DND-41 (cell line): ENCODE measurements around the gene MICAL3.

ENCODE experiments used
- ATAC-seq: fragments of 200-7000 bp; cut with Tn5 transposase; 3 replicates; pipeline ENCODE4 v1.9.1; 2021; ENCODE audit warnings: low read depth; ENCODE audit not compliant: insufficient read depth
- DNase-seq: peaks from one replicate; pipeline ENCODE4 v3.0.0-alpha.2; 2020
- H2AFZ ChIP-seq: 2 replicates; pipeline ENCODE4 v1.6.0; 2012; ENCODE audit warnings: low read depth, low read length
- H3K27ac ChIP-seq: 2 replicates; pipeline ENCODE4 v1.5.1; 2012; ENCODE audit warnings: low read length, inconsistent platforms
- H3K27me3 ChIP-seq: fragments of 200-600 bp; sonication (generic); 2 replicates; pipeline ENCODE4 v1.6.0; 2012; ENCODE audit warnings: low read length, mild to moderate bottlenecking, inconsistent platforms; ENCODE audit not compliant: insufficient read depth, poor library complexity
- H3K36me3 ChIP-seq: 2 replicates; pipeline ENCODE4 v1.5.1; 2012; ENCODE audit warnings: low read length, inconsistent platforms; ENCODE audit not compliant: insufficient read depth
- H3K4me1 ChIP-seq: 2 replicates; pipeline ENCODE4 v1.5.1; 2012; ENCODE audit warnings: mild to moderate bottlenecking, low read length; ENCODE audit not compliant: insufficient read depth
- H3K4me2 ChIP-seq: 2 replicates; pipeline ENCODE4 v1.6.0; 2012; ENCODE audit warnings: mild to moderate bottlenecking, moderate library complexity, low read length, inconsistent platforms; ENCODE audit not compliant: insufficient read depth
- H3K4me3 ChIP-seq, 2 experiments: fragments of 200-600 bp in 1 of 2; shearing (Covaris generic) in 1 of 2; 2 replicates each; pipeline ENCODE4 v1.5.1; 2012 to 2016; ENCODE audit warnings: inconsistent platforms in 2 of 2, low read length in 2 of 2, mild to moderate bottlenecking in 2 of 2, low read depth in 1 of 2, moderate library complexity in 1 of 2
- H3K79me2 ChIP-seq: 2 replicates; pipeline ENCODE4 v1.6.0; 2012; ENCODE audit warnings: low read length, inconsistent platforms; ENCODE audit not compliant: insufficient read depth
- H3K9ac ChIP-seq: 2 replicates; pipeline ENCODE4 v1.6.0; 2012; ENCODE audit warnings: low read depth, mild to moderate bottlenecking, inconsistent platforms, low read length, moderate library complexity
- H3K9me3 ChIP-seq: 2 replicates; pipeline ENCODE4 v1.5.1; 2012; ENCODE audit warnings: low read length, moderate library complexity, mild to moderate bottlenecking, inconsistent platforms; ENCODE audit not compliant: insufficient read depth, severe bottlenecking
- H4K20me1 ChIP-seq: 2 replicates; pipeline ENCODE4 v1.6.0; 2012; ENCODE audit warnings: low read length; ENCODE audit not compliant: insufficient read depth
- EZH2 ChIP-seq: IDR thresholded peaks from 3 replicates; pipeline ENCODE4 v1.6.1; 2012; ENCODE audit warnings: borderline replicate concordance, low read depth, mild to moderate bottlenecking, moderate library complexity, low read length, inconsistent platforms; ENCODE audit not compliant: severe bottlenecking
- TF ChIP-seq, protein P1 (sequence below): IDR thresholded peaks from 2 replicates; pipeline ENCODE4 v1.5.1; 2012; ENCODE audit warnings: borderline replicate concordance, low read length, moderate library complexity, mild to moderate bottlenecking; ENCODE audit not compliant: poor library complexity, severe bottlenecking; ENCODE audit errors: extremely low read depth

MICAL3 gene

DNA sequence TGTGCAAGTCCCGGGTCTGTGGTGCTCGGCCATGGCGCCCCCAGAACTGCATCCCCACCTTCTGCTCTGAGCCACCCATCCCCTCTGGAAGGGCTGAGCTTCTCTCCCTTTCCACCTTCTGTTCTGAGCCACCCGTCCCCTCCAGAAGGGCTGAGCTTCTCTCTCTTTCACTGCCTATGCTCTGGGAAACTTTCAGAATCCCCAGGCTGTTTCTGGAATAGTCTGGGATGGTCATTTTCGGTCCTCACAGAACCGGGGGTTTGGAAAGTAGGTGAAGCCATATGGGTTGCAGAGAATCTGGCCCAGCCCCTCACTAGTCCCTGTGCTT lies 246.7 kb downstream of the MICAL3 start:
- peak overlapping the region; percentile 69 for H3K4me2 ChIP-seq
- peak overlapping the region; percentile 96 for H3K27ac ChIP-seq
- peaks cover 86% of the 10 kb centered on the region for H3K4me1 ChIP-seq

DNA sequence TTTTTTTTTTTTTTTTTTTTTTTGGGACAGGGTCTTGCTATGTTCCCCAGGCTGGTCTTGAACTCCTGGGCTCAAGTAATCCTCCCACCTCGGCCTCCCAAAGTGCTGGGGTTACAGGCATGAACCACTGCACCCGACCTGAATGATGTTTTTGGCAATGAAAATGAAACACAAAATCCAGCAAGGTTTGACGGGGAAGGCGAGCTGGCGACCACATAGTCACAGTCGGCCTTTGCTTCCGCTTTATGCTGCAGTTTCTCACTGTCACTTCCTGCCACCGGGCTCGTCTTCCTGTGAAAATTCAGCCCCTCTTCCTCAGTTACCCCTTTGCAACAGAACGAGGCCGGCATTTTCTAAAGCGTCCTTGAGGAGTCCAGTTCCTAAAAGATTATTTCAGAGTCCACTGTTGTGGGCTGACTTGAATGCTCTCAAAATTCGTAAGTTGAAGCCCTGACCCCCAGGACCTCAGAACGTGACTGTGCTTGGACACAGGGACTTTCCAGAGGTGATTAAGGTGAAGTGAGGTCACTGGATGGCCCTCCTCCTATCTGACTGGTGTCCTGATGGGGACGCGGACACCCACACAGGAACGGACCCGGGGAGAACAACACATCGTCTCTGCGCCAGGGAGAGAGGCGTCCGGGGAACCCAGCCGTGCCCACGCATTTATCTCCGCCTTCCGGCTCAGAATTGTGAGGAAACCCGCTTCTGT lies 247.2 kb downstream of the MICAL3 start:
- peaks cover 87% of the 10 kb centered on the region for H3K4me1 ChIP-seq
- TF ChIP-seq EZH2 = no peak
- TF ChIP-seq, protein P1, sequence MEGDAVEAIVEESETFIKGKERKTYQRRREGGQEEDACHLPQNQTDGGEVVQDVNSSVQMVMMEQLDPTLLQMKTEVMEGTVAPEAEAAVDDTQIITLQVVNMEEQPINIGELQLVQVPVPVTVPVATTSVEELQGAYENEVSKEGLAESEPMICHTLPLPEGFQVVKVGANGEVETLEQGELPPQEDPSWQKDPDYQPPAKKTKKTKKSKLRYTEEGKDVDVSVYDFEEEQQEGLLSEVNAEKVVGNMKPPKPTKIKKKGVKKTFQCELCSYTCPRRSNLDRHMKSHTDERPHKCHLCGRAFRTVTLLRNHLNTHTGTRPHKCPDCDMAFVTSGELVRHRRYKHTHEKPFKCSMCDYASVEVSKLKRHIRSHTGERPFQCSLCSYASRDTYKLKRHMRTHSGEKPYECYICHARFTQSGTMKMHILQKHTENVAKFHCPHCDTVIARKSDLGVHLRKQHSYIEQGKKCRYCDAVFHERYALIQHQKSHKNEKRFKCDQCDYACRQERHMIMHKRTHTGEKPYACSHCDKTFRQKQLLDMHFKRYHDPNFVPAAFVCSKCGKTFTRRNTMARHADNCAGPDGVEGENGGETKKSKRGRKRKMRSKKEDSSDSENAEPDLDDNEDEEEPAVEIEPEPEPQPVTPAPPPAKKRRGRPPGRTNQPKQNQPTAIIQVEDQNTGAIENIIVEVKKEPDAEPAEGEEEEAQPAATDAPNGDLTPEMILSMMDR = no peak
- DNase-seq (peak; percentile 82), ATAC-seq (peak; percentile 37)
- peak overlapping the region; percentile 75 for H3K9ac ChIP-seq
- H3K36me3 ChIP-seq = peaks cover 11% of the 10 kb centered on the region; the same call in 1 of the 2 replicates
- H2AFZ ChIP-seq = peak overlapping the region; percentile 84
- peak overlapping the region; percentile 96 for H3K27ac ChIP-seq
- H3K4me3 ChIP-seq = peak overlapping the region; percentile 45 to 67
- peaks cover 27% of the 10 kb centered on the region for H4K20me1 ChIP-seq
- H3K4me2 ChIP-seq = peak overlapping the region; percentile 69
- H3K79me2 ChIP-seq = peaks cover 52% of the 10 kb centered on the region
- H3K27me3 ChIP-seq = no peaks in the 10 kb centered on the region
- peaks cover 2% of the 10 kb centered on the region for H3K9me3 ChIP-seq

More for the DNA sequence above, 246.7 kb downstream of the MICAL3 start:
- Histone ChIP-seq H3K27me3 (no peaks in the 10 kb centered on the region), H3K36me3 (peaks cover 6% of the 10 kb centered on the region; the same call in 1 of the 2 replicates), H3K9ac (peak overlapping the region; percentile 75), H3K79me2 (peaks cover 47% of the 10 kb centered on the region), H3K4me3 (peak overlapping the region; percentile 45 to 67), H4K20me1 (peaks cover 24% of the 10 kb centered on the region), H3K9me3 (peaks cover 2% of the 10 kb centered on the region), H2AFZ (peak overlapping the region; percentile 84)
- TF ChIP-seq, protein P1 = no peak
- no peak for TF ChIP-seq EZH2
- DNase-seq (no peak), ATAC-seq (no peak)

DNA sequence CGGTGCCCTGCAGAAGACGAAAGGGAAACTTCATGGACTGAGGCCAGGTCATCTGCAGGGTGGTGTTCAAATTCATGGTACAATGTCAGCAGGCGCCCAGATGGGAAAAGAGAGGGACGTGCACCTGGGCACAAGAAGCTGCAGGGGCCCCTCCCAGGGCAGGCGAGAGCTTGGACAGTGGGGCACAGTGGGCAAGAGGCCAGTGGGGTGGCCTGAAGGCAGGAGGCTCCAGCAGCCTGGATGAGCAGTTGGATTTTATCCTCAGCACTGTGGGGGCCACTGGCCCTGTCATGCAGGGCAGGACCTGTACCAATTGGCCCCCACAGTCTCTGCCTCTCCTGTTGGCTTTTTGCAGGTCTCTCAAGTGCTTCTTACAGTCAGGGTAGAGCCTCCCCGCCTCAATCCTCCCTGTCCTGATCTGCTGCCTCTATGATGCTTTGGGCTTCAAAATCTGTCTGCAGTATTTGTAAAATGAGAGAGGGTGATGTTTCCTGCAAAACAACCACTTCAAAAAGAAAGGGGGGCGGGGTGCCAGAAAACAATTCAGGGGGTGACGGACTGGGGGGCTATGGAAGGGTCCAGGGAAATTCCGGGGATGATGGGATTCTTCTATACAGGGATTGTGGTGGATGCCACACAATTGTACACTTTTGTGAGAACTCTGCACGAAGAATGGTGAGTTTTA lies 248.4 kb downstream of the MICAL3 start:
- H3K9ac ChIP-seq = peak overlapping the region; percentile 75; the same call in 1 of the 2 replicates
- H3K4me1 ChIP-seq = peaks cover 84% of the 10 kb centered on the region
- no peak for TF ChIP-seq EZH2
- TF ChIP-seq, protein P1 = no peak

More for the DNA sequence above, 248.4 kb downstream of the MICAL3 start:
- H3K4me2 ChIP-seq = no peak overlapping the region; the same call in 1 of the 2 replicates
- H3K4me3 ChIP-seq = no peak overlapping the region
- peaks cover 65% of the 10 kb centered on the region for H3K79me2 ChIP-seq
- H2AFZ ChIP-seq = no peak overlapping the region
- peaks cover 2% of the 10 kb centered on the region for H3K9me3 ChIP-seq
- H3K27me3 ChIP-seq = no peaks in the 10 kb centered on the region
- peak overlapping the region; percentile 96 for H3K27ac ChIP-seq
- ATAC-seq = no peak
- H4K20me1 ChIP-seq = peaks cover 27% of the 10 kb centered on the region
- DNase-seq = no peak
- peaks cover 18% of the 10 kb centered on the region for H3K36me3 ChIP-seq
